GF-D8 (cell line): ENCODE data around the gene GRB10.
"Not testable (repeated sequence)": the region's sequence is repeated elsewhere in the genome, so short reads cannot be mapped to it uniquely, and the experiment has no call there.

Experiments used
- DNase-seq: peaks from one replicate; lab custom pipeline; 2025; lab: John Stamatoyannopoulos, UW

GRB10 gene

GRCh38 chr7:50582271-50582670 lies 200.4 kb downstream of the GRB10 start:
- not testable (repeated sequence) for DNase-seq

GRCh38 chr7:50580666-50581065 lies 202.0 kb downstream of the GRB10 start:
- DNase-seq = not testable (repeated sequence)

GRCh38 chr7:50580057-50580456 lies 202.6 kb downstream of the GRB10 start:
- no peak for DNase-seq

- DNase-seq = not testable (repeated sequence)
Measured at GRCh38 chr7:50578105-50578504, 204.6 kb downstream of the GRB10 start.

- no peak for DNase-seq
Measured at GRCh38 chr7:50577569-50577968, 205.1 kb downstream of the GRB10 start.

GRCh38 chr7:50576388-50576787 lies 206.3 kb downstream of the GRB10 start:
- DNase-seq = not testable (repeated sequence)

GRCh38 chr7:50567715-50568261 lies 214.9 kb downstream of the GRB10 start:
- no peak for DNase-seq

GRCh38 chr7:50565977-50566376 lies 216.7 kb downstream of the GRB10 start:
- DNase-seq = no peak

GRCh38 chr7:50565559-50565916 lies 217.2 kb downstream of the GRB10 start:
- DNase-seq = no peak

- no peak for DNase-seq
Measured at GRCh38 chr7:50564640-50565558, 217.8 kb downstream of the GRB10 start, which contains the start of gene DDC. Gene DDC, minus strand, starts transcription at chr7:50565405. Its CDS starts 21,320 bp downstream, at chr7:50544085.

GRCh38 chr7:50564171-50564570 lies 218.5 kb downstream of the GRB10 start:
- no peak for DNase-seq

- no peak for DNase-seq
Measured at GRCh38 chr7:50562136-50562535, 220.6 kb downstream of the GRB10 start.

GRCh38 chr7:50560865-50561351 lies 221.8 kb downstream of the GRB10 start:
- no peak for DNase-seq

GRCh38 chr7:50559881-50560280 lies 222.8 kb downstream of the GRB10 start:
- no peak for DNase-seq

GRCh38 chr7:50558294-50559053 lies 224.2 kb downstream of the GRB10 start:
- no peak for DNase-seq

- no peak for DNase-seq
Measured at GRCh38 chr7:50557099-50557498, 225.6 kb downstream of the GRB10 start.

GRCh38 chr7:50556247-50556991 lies 226.3 kb downstream of the GRB10 start:
- DNase-seq = no peak

- DNase-seq = no peak
Measured at GRCh38 chr7:50555594-50556140, 227.0 kb downstream of the GRB10 start.

GRCh38 chr7:50554431-50555322 lies 228.0 kb downstream of the GRB10 start:
- DNase-seq = no peak

- DNase-seq = no peak
Measured at GRCh38 chr7:50553973-50554372, 228.7 kb downstream of the GRB10 start.
